ENCODE measurements around the gene CD48.
"Not testable (repeated sequence)": the region's sequence is repeated elsewhere in the genome, so short reads cannot be mapped to it uniquely, and the experiment has no call there.

The CD48 gene

DNA sequence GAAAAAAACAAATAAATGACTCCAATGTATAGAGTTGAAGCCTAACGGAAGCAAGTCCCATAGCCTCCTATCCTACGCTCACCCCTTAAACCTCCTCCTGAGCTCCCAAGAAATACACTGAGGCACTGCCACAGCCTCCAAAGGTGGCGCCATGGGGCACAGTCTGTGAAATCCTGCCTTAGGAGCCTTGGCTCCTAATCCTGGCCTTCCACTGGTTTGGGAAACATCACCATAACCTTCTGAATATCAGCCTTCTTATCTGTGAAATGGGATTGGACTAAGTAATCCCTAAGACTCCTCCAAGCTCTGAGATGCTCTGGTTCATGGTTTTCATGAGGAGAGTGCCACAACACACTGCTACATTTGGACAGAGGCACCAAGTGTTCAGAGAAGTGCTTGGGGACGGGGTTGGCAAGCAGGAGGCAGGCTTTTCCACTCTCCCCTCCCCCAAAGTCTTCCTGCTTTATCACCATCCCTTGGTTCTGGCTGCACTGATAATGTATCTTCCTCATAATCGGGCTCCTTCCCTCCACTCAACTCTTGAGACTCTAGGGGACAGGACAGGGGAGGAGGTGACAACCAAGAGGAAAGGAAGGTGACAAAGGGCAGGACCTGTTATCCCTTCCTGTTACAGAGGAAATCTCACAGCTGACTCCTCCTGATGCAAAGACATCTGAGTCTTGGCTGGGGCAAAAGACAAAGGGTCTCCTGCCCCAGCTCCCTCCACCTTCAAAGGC, 30.2 kb upstream of the CD48 start:
- no peak for DNase-seq (ENCODE audit: low spot score)

- no peak for DNase-seq (ENCODE audit: low spot score)
Observed at GRCh38 chr1:160741092-160741501, 29.5 kb upstream of the CD48 start.

DNA sequence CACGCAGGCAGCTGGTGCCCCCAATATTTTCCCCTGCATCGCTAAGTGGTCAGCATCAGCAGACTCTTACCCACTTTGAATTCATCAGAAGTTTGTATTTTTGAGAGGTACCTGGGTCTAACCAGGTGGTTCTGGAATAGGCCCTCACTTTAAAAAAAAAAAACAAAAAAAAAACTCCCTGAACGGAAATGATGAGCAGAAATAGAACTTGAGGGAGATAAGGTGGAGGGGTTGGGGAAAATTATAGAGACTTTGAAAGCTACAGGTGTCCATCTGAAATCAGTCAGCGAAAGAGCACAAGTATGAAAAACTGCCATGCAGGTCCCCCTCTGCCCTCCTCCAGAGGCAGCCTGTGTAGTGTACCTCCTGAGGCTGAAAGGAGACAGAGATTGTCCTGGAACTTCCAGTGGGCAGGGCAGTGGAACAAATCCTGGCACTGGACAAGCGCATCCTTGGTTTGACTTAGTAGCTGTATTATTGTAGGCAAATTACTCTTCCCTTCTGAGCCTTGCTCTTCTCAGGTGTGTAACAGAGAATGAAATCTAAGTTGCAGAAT, 28.6 kb upstream of the CD48 start:
- no peak for DNase-seq (ENCODE audit: low spot score)

DNA sequence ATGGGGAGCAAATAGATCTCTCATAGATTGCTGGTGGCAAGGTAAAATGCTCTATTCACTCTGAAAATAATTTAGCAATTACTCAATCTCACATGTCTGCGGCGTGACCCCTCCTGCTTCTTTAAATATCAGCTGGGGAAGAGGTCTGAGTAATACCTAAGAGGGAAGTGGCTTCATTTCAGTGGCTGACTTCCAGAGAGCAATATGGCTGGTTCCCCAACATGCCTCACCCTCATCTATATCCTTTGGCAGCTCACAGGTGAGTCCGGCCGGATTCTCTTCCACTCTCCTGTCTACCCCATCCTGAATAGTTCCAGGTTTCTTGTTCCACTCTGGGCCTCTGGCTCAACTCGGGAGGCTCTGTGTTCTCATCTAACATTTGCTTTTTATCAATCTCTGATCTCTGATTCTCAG, 27.5 kb upstream of the CD48 start, which contains the start of gene SLAMF7:
TSS of gene SLAMF7 (plus strand) at position 150 of the 414 bp plus-strand sequence. CDS start at position 205, 55 bp downstream.
- DNase-seq (ENCODE audit: low spot score): no peak

DNA sequence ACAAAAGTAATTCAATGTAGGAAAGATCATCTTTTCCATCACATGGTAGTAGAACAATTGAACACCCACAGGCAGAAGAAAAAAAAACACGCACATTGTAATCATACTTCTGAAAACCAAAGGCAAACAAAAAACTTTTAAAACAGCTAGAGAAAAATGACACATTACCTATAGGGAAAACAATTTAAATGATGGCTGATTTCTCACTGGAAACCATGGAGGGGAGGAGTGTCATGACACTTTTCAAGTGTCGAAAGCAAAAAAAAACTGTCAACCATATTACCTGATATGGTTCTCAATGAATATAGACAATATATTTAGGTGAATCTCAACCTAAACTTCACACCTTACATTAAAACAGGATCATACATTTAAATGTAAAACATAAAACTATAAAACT, 26.6 kb upstream of the CD48 start:
- DNase-seq (ENCODE audit: low spot score): no peak

- no peak for DNase-seq (ENCODE audit: low spot score)
Observed at GRCh38 chr1:160734301-160734700, 22.7 kb upstream of the CD48 start.

- no peak for DNase-seq (ENCODE audit: low spot score)
Observed at GRCh38 chr1:160733898-160734297, 22.3 kb upstream of the CD48 start.

DNA sequence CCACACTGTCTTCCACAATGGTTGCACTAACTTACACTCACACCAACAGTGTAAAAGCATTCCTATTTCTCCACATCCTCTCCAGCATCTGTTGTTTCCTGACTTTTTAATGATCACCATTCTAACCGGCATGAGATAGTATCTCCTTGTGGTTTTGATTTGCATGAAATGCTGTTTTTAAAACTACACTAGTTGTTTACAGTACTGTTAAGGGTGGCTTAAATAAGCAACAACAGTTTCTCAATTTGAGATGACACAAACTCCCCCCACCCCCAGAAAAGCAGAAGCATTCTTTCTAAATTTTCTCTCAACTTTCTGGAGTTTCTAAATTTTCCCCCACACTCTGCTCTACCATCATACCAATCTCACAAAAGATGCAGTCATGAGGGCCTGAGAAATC, 20.4 kb upstream of the CD48 start:
- no peak for DNase-seq (ENCODE audit: low spot score)

DNA sequence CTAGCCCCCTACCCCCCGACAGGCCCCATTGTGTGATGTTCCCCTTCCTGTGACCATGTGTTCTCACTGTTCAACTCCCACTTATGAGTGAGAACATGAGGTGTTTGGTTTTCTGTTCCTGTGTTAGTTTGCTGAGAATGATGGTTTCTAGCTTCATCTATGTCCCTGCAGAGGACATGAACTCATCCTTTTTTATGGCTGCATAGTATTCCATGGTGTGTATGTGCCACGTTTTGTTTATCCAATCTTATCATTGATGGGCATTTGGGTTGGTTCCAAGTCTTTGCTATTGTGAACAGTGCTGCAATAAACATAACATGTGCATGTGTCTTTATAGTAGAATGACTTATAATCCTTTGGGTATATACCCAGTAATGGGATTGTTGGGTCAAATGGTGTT, 19.9 kb upstream of the CD48 start:
- not testable (repeated sequence) for DNase-seq (ENCODE audit: low spot score)

- no peak for DNase-seq (ENCODE audit: low spot score)
Observed at GRCh38 chr1:160727316-160727640, 15.7 kb upstream of the CD48 start.

- peak; percentile 76 for DNase-seq (ENCODE audit: low spot score)
Observed at GRCh38 chr1:160726498-160727315, 15.1 kb upstream of the CD48 start.

- no peak for DNase-seq (ENCODE audit: low spot score)
Observed at GRCh38 chr1:160726114-160726497, 14.5 kb upstream of the CD48 start.

GRCh38 chr1:160724465-160725242, 13.0 kb upstream of the CD48 start:
- DNase-seq (ENCODE audit: low spot score): no peak

GRCh38 chr1:160723332-160723731, 11.7 kb upstream of the CD48 start:
- DNase-seq (ENCODE audit: low spot score): no peak

GRCh38 chr1:160722726-160723125, 11.1 kb upstream of the CD48 start:
- no peak for DNase-seq (ENCODE audit: low spot score)

GRCh38 chr1:160721473-160721872, 9.9 kb upstream of the CD48 start:
- no peak for DNase-seq (ENCODE audit: low spot score)

DNA sequence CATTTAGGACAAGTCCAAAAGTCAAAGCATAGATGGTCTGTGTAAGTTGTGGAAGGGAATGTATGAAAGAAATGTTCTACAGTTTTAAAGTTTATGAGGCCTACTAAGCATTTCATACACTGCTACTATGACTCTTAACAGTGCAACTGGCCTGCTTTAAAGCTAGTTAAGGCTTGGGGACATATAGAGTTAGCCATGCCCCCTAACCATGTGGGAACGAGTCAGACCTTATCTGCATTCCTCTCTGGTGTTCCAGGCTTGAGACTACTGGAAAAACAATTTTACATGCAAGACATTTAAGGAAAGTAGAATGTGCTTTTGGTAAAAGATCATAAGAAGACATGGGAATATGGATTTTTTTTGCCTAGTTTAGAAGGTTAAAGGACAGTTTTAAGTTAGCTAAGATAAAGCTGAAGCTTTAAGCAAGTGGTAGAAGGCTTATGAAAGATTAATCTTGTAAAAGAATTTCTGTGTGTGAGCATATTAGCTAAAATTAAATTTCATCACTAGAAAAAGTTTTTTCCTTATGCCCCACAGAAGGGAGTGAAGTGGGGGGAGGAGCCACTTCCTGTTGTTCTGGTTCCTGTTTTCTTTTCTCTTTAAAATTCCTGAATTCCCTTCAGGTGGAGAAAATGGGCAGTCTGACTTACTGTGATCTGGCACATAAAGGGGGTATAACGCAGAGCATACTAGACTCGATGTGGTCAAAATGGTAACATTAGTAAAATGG, 8.9 kb upstream of the CD48 start:
- DNase-seq (ENCODE audit: low spot score): no peak

GRCh38 chr1:160718210-160718609, 6.6 kb upstream of the CD48 start:
- DNase-seq (ENCODE audit: low spot score): no peak

DNA sequence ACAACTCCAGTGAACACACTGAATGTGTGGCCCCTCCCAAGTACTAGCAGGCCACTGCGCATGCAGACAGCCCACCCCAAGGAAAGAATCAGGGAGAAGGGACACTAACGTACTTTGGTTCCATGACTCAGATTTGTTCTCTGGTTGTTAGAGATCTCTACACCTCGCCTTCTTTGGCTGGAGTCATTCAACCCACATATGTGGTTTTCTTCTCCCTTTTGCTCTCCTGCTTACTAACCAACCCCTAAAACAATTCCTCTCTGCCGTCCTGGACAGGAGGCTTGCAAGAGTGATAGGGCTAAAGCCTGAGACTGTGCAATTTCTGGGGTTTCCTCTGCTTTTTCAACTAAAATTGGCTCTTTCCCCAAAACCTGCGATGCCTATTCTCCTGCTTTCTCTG, 5.7 kb upstream of the CD48 start:
- DNase-seq (ENCODE audit: low spot score): no peak

GRCh38 chr1:160716013-160716412, 4.4 kb upstream of the CD48 start:
- no peak for DNase-seq (ENCODE audit: low spot score)

DNA sequence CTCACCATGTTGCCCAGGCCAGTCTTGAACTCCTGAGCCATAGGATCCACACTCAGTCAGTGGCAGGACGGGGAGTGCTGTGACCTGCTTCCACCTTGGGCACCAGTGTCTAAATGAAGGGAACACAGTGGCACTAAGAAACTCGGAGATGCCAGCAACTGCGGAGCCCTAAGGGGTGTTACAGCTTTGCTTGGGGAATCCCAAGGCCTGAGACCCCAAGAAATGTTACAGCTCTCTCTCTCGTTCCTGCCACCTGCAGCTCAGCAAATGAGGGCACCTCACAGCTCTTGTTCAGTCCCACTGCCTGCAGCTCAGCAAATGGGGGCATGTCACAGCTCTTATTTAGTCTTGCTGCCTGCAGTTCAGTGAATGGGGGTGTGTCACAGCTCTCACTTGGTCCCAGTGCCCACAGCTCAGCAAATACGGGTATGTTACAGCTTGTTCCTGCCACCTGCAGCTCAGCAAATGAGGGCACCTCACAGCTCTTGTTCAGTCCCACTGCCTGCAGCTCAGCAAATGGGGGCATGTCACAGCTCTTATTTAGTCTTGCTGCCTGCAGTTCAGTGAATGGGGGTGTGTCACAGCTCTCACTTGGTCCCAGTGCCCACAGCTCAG, 2.5 kb upstream of the CD48 start:
- not testable (repeated sequence) for DNase-seq (ENCODE audit: low spot score)

All from GM03348 (cell line).